Caki2 (cell line): ENCODE data around the gene TLE3. TPM values are rescaled to one million over a fixed set of nuclear protein-coding genes. Genes with fewer than 3 reads are reported as not detected.
"Not testable (repeated sequence)": the region's sequence is repeated elsewhere in the genome, so short reads cannot be mapped to it uniquely, and the experiment has no call there.

Experiments used
- DNase-seq: peaks from one replicate; pipeline ENCODE4 v3.0.0-alpha.2; 2015; ENCODE audit warnings: low read depth
- in situ Hi-C: cut with HindIII; loops from 2 replicates; pipeline ENCODE4 v1.10.0; 2016; ENCODE audit warnings: low sequenced_read_pairs, low pct_unique_long_range_greater_than_20kb, mixed read lengths
- total RNA-seq: library from RNA; depleted of rRNA; stranded (reverse); fragments of >200 nt; shearing (Covaris generic); gene quantifications from 2 replicates; pipeline ENCODE4 v1.2.3, GENCODE V29; 2014; ENCODE audit warnings: low replicate concordance

TLE3 gene
- total RNA-seq, 1 experiment from 2014 or later = 41.6 TPM

DNA sequence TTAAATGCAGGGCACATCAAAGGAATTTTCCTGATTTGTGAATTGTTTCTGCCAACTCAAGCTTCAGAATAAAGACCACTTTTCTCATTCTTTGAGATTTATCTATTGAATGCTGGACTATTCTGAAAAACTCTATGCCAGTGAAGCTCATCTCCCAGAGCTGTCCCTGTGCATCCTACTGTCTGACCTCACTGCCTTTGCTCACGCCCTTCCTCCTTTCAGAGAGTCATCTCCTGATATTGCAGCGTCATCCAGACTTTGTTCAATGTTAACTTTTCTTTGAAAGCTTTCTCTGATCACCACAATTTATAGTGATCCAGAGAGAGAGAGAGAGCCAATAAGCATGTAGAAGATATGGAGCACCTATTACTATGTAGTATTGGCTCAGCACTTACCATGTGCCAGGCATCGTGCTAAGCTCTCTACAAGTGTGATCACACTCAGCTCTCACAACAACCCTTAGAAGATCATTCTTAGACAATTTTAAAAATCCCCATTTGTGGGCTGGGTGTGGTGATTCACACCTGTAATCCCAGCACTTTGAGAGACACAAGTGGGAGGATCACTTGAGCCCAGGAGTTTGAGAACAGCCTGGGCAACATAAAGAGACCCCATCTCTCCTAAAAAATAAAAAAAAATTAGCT is 30.2 kb upstream of the TLE3 start:
- DNase-seq = no peak
- in situ Hi-C loops = no loop called here

- in situ Hi-C loops = no loop called here
These were observed 29.6 kb upstream of the TLE3 start for GRCh38 chr15:70127288-70127746.

DNA sequence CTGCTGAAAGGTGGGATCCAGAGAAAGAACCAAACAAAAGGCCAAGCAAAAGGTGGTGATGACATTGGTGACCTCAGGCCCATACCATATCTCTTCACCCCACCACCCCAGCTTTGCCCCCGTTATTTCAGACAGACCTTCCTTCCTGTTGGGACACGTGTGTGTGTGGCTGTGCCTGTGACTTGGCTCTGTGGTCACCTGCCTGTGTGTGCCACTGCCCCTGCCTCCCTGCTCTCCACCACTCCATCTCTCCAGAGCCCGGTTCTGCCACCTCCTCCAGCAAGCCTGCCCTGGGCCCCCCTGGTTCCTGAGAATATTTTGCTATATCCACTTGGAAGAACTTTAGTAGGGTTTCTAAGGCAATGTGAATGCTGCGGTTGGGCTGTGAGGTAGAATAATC is 28.6 kb upstream of the TLE3 start:
- in situ Hi-C loops = no loop called here
- DNase-seq = no peak

More at GRCh38 chr15:70127288-70127746, 29.6 kb upstream of the TLE3 start:
- peak; percentile 11 for DNase-seq

DNA sequence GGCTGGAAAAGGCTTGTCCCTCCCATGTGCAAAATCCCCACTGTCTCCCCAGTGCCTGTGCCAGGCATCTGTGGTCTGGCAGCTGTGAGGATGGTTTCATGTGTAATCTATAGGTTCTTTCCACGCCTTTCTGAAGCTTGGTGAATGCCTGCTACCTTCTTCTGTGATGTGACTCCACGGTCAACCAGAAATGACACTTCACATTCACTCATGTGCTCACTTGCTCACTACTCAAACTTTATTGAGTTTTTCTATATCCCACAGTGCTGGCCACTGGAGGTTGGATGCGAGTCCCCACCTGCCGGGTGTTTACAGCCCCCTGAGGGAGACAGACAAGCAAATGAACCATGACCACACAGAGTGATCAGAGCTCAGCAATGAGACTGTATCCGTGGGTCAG is 27.9 kb upstream of the TLE3 start:
- no peak for DNase-seq
- in situ Hi-C loops = no loop called here

GRCh38 chr15:70121624-70122302 is 24.0 kb upstream of the TLE3 start:
- in situ Hi-C loops = no loop called here
- peak; percentile 50 for DNase-seq

- in situ Hi-C loops = no loop called here
- DNase-seq = no peak
These were observed 23.4 kb upstream of the TLE3 start for GRCh38 chr15:70120958-70121623.

DNA sequence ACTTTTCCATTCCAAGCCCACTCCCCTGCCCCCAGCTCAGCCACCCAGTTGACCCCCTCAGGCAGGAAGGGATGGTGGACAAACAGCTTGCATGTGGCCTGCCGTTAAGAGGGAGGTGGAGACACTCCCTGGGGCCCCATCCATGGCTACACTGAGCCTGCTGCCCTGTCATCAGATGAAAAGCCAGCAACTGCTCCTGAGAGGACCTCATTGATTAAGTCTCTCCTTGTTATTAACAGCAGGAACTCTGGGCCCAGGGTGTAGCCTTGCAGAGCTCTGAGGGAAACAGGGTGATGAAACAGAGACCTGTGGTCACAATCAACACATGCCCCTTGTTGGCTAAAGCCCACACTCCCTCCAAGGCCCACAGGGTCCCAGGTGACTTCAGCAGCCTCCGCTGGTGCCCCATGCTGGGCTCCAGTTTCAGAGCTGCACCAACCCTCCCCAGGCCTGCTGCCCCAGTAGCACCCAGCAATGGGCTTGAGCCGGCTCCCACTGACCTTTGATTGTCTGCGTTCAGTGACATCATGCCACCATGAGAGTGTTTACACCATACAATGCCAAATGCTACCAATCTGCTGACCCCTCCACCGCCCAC is 22.3 kb upstream of the TLE3 start:
- in situ Hi-C loops = no loop called here
- DNase-seq = no peak

- in situ Hi-C loops = no loop called here
- no peak for DNase-seq
These were observed 20.9 kb upstream of the TLE3 start for GRCh38 chr15:70118599-70118998.

DNA sequence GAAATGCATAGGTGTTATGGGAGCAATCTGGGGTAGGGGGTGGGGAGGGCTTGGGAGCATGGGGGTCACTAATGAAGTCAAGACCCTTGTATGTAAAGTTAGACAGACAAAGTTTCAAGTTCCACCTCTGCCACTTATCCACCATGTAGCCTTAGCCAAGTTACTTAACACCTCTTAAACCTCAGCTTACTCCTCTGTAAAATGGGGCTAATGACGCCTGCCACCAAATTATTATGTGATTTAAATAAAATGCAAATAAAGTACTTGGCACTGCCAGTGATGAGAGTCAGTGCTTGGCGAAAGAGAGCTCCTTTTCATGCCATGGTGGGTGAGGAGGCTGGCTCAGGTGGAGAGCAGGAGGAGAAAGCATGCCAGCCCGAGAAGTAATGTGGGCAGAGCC is 18.6 kb upstream of the TLE3 start:
- in situ Hi-C loops = no loop called here
- no peak for DNase-seq

- DNase-seq = no peak
- in situ Hi-C loops = no loop called here
These were observed 16.5 kb upstream of the TLE3 start for GRCh38 chr15:70114221-70114620.

DNA sequence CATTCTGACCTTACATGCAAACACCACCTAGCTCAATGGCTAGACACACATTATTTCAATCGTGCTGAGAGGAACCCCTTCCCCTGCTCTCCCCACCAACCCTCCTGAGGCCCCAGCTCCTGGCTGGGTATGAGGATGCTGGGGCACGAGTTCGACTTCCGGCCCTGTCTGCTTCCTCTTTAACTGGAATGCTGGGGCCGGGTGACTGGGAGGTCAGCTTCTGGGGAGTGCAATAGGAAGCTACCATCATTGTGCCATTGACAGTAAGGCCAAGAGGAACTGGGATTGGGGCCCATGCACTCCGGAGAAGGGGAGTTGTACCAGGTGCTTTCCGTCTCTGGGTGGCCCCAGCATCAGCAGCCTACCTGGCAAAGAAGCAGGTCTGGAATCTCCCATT is 15.6 kb upstream of the TLE3 start:
- DNase-seq = no peak
- in situ Hi-C loops = no loop called here

DNA sequence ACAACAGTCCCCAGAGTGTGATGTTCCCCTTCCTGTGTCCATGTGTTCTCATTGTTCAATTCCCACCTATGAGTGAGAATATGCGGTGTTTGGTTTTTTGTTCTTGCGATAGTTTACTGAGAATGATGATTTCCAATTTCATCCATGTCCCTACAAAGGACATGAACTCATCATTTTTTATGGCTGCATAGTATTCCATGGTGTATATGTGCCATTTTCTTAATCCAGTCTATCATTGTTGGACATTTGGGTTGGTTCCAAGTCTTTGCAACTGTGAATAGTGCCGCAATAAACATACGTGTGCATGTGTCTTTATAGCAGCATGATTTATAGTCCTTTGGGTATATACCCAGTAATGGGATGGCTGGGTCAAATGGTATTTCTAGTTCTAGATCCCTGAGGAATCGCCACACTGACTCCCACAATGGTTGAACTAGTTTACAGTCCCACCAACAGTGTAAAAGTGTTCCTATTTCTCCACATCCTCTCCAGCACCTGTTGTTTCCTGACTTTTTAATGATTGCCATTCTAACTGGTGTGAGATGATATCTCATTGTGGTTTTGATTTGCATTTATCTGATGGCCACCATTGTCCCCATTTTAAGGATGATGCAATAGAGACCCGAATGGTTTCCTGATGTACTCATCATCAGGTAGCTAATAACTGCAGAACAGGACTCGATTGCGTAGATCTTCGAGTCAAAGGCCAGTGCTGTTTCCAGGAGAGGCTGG is 15.0 kb upstream of the TLE3 start:
- in situ Hi-C loops, DNase-seq: not testable (repeated sequence)

DNA sequence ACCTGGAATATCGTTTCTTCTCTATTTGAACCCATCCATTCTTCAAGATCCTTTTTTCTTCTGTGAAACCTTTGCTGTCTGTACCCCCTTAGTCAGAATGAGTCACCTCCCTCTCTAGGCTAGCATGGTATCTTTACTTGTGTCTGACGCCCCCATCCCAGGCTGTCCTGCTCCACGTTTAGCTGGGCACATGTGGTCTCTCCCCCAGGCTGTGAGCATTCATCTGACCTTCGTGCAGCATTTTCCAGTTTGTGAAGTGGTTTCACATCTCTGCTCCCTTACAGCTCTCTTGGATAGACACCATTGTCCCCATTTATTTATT is 14.3 kb upstream of the TLE3 start:
- DNase-seq = no peak
- in situ Hi-C loops = no loop called here

GRCh38 chr15:70111203-70112073 is 13.7 kb upstream of the TLE3 start:
- in situ Hi-C loops = no loop called here
- peak; percentile 56 for DNase-seq

DNA sequence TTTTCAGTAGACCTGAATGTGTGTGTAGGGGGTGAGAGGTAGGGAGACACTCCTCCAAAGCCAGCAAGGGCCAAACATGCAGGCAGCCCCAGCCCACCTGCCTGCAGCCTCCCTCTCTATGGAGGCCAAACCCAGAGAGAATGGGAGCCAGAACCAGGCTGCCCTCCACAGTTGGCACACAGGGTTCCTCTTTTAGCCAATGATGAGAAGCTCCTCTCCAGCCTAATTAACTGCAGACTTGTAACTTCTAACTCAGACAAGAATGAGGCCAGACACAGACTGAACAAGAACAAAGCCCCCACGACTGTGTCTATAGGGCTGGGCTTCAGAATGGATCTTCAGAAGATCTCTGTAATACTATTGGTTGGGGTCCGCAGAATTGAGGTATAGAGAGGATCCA is 12.3 kb upstream of the TLE3 start:
- in situ Hi-C loops = no loop called here
- DNase-seq = no peak

GRCh38 chr15:70109531-70109930 is 11.8 kb upstream of the TLE3 start:
- in situ Hi-C loops = no loop called here
- DNase-seq = no peak

DNA sequence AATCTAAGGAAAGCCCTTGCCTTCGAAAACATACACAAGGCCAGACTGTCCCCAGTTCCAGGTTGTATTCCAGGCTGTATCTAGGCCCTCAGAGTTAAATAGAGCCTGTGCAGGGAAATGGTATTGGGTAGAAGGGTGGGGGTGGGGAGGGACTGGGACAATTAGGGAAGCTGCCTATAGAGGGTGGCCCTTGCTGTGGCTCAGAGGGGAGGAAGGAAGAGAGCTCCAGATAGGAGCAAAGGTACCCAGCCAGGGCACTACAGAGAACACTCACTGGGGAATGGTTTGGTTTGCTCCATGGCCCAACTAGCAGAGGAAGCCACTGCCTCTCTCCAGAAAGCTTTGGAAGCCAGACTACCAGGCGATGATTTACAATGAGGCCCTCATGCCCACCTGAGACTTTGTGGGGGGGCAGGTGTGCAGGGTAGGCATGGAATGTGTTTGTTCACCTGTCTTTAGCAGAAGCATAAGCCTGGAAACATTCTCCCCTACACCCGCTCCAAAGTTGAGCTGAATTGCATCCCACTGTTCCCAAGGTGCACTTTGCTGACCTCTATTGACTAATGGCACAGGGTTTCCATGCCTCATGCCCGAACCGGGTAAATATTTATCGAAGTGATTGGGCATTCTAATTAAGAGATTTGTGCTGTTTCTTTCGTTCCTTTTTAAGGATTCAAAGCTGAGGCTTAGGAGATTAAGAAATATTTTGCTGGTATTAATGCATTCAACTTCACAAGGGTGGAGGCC is 6.3 kb upstream of the TLE3 start:
- no peak for DNase-seq
- in situ Hi-C loops = no loop called here
